Femur (tissue), 1 donor: ENCODE results near the gene EBLN1.
"Not testable (repeated sequence)": the region's sequence is repeated elsewhere in the genome, so short reads cannot be mapped to it uniquely, and the experiment has no call there.

Source experiments
- DNase-seq: peaks from one replicate; pipeline ENCODE4 v3.0.0-alpha.2; 2017

Gene EBLN1

GRCh38 chr10:22228167-22228938, 10.5 kb upstream of the EBLN1 start:
- DNase-seq: no peak

GRCh38 chr10:22226599-22226998, 8.8 kb upstream of the EBLN1 start:
- no peak for DNase-seq

- DNase-seq: no peak
Observed at GRCh38 chr10:22222236-22223190, 4.7 kb upstream of the EBLN1 start.

GRCh38 chr10:22219308-22219707, 1.5 kb upstream of the EBLN1 start:
- DNase-seq: no peak

DNA sequence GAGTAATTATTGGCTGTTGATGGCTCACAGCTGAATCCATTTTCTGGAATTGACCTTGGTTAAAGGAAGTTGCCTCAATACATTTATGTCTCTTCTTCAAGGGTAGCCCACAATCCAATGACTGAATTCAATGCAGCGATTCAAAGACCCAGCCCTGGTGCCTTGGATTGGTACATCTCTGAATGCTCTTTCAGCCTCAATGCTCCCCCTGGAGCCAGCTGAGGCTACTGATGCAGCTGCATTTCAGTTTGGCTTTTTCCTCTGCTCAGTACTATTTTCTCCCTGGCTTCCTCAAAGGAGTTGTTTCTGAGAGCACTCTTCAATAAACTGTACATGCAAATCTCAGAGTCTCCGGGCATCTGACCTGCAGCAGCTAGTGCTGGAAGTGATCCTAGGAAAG, 633 bp upstream of the EBLN1 start:
- no peak for DNase-seq

DNA sequence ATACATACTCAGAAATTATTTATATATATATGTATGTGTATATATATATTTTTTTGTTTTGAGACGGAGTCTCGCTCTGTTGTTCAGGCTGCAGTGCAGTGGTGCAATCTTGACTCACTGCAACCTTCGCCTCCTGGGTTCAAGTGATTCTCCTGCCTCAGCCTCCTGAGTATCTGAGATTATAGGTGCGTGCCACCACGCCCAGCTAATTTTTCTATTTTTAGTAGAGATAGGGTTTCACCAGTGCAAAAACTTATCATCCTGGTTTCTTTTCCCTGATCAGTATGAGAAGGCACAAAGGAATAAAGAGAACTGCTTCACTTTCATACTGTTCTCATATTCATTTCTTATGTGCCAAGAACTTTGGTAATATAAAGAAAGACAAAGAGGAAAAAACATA, 731 bp downstream of the EBLN1 start:
- DNase-seq: not testable (repeated sequence)

- no peak for DNase-seq
Observed at GRCh38 chr10:22210267-22210666, 7.5 kb downstream of the EBLN1 start.

DNA sequence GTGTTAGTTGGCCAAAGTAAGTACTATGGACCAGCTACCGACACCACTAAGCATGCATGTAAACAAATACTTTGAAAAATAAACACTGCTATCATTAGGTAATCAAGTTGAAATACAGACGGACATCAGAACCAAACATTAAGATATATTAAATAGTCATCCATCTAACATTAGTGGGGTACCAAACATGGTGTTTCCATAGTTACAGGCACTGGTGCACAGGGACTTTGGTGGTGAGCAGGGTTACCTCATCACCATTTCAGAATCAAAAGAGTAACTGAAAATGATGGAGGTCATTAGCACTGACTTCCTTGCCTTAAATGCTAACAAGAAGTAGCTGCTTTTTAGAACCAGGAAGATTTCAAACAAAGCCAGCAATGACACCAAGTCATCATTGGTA, 23.9 kb downstream of the EBLN1 start:
- no peak for DNase-seq

DNA sequence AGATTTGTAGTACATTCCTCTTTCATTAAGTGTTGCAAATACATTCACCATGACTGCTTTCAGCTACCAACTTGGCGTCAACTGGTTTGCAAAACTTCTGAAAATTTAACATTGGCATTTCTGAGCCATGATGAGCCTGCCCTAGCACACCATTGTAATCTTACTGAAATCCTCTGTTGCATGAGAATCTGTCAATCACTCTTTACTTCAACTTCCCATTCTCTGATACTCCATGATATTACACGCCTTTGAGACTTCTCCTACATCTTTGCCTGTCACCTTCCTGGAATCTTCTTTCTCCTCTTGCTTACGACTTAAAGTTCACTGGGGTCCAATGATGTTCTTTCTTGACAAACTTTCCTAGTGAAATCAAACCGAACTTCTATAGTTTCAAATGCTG, 32.2 kb downstream of the EBLN1 start:
- no peak for DNase-seq

DNA sequence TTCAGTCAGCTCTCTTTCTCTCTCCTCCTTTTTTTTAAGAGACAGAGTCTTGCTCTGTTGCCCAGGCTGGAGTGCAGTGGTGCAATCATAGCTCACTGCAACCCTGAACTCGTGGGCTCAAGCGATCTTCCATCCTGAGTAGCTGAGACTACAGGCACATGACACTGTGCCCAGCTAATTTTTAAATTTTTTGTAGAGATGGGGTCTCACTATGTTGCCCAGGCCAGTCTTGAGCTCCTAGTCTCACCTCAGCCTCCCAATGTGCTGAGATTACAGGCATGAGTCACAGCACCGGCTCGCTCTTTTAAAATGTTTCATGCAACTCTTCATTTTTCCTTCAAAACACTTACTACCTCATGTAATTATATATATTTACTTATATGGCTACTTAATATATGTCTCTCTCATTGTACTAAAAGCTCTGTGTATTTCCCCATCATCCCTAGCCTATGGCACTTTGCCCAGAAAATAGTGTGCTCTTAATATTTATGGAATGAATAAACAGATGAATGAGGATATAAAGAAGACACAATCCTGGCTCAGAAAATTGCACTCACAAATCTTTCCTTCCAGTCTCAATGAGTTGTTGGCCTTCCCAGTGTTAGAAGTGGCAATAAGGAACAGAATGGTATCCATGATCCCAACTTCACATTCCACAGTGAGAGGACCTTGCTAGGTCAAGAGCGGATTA, 33.9 kb downstream of the EBLN1 start:
- DNase-seq: no peak

DNA sequence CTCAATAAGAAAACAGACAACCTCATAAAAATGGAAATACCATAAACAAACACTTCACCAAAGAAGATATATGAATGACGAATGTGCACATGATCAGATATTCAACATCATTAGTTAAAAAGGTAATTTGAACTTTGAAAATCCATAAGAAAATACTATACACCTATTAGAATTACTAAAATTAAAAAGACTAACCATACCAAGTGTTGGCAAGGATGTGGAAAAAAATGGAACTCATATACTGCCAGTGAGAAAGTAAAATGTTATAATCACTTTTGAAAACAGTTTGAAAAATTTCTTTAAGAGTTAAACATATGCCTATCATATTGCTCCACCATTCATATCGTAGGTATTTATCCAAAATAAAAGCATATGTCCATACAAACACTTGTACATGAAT, 37.1 kb downstream of the EBLN1 start:
- no peak for DNase-seq

- no peak for DNase-seq
Observed at GRCh38 chr10:22174442-22174841, 43.4 kb downstream of the EBLN1 start.

GRCh38 chr10:22171131-22171530, 46.7 kb downstream of the EBLN1 start:
- DNase-seq: no peak

GRCh38 chr10:22170582-22170981, 47.2 kb downstream of the EBLN1 start:
- no peak for DNase-seq

DNA sequence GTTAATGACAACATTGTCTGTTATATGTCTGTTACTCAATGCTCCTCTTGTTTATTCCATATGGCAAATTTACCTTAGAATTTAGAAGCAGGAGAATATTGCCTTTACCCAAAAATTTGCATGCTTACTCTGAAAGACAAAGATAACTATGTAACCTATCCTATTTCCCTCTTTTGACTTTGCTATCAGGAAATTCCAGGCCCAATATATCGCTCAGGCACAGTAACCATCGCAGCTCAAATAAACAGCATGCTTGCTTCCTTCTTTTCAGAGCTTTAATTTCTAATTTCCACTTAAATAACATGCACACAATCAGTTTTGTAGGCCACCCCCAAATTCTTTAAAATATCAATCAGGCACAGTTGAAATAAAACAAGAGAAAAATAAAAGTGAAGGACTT, 57.8 kb downstream of the EBLN1 start:
- no peak for DNase-seq

DNA sequence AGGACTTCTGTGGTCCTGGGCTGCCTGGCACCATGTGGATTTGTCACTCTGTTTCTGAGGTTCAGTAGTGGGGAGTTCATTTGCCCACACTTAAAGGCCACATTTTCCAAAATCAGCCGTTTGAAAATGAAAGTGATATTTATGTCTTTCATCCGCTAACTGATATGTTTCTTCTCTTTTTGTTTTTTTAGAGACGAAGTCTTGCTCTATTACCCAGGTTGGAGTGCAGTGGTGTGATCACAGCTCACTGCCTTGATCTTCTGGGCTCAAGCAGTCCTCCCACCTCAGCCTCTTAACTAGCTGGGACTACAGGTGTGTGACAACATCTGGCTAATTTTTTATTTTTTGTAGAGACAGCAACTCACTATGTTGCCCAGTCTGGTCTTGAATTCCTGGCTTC, 58.6 kb downstream of the EBLN1 start:
- DNase-seq: no peak
